CD1c-positive myeloid dendritic cell (primary cell): ENCODE data around the gene GPX7.

ENCODE experiments used
- DNase-seq: peaks from one replicate; pipeline ENCODE4 v3.0.0-alpha.2; 2016; ENCODE audit errors: extremely low spot score

GPX7 gene

GRCh38 chr1:52629325-52629643, 27.1 kb downstream of the GPX7 start:
- no peak for DNase-seq

- no peak for DNase-seq
Measured at GRCh38 chr1:52629667-52630066, 27.5 kb downstream of the GPX7 start.

- DNase-seq: no peak
Measured at GRCh38 chr1:52631759-52632331, 29.7 kb downstream of the GPX7 start.

GRCh38 chr1:52632732-52633290, 30.6 kb downstream of the GPX7 start, which contains the start of gene SHISAL2A:
Gene SHISAL2A (plus strand): TSS chr1:52633168. CDS start chr1:52633494, 326 bp downstream.
- peak; percentile 35 for DNase-seq

- peak; percentile 5 for DNase-seq
Measured at GRCh38 chr1:52633291-52633754, 31.2 kb downstream of the GPX7 start.

GRCh38 chr1:52634111-52634510, 31.9 kb downstream of the GPX7 start:
- DNase-seq: no peak

- DNase-seq: no peak
Measured at GRCh38 chr1:52635321-52636089, 33.3 kb downstream of the GPX7 start.

GRCh38 chr1:52636721-52637695, 34.8 kb downstream of the GPX7 start:
- DNase-seq: peak; percentile 64

GRCh38 chr1:52637946-52638345, 35.8 kb downstream of the GPX7 start:
- DNase-seq: no peak

- DNase-seq: no peak
Measured at GRCh38 chr1:52640697-52641096, 38.5 kb downstream of the GPX7 start.

- peak; percentile 5 for DNase-seq
Measured at GRCh38 chr1:52641307-52641706, 39.1 kb downstream of the GPX7 start.

- no peak for DNase-seq
Measured at GRCh38 chr1:52645261-52645660, 43.1 kb downstream of the GPX7 start.

GRCh38 chr1:52651904-52652303, 49.7 kb downstream of the GPX7 start:
- DNase-seq: no peak

- no peak for DNase-seq
Measured at GRCh38 chr1:52653207-52653849, 51.2 kb downstream of the GPX7 start.

GRCh38 chr1:52654063-52654462, 51.9 kb downstream of the GPX7 start:
- no peak for DNase-seq

GRCh38 chr1:52657702-52658101, 55.5 kb downstream of the GPX7 start:
- DNase-seq: no peak
